Bronchial epithelial cell (primary cell): ENCODE results near the gene SIMC1. TPM values are rescaled to one million over a fixed set of nuclear protein-coding genes. Genes with fewer than 3 reads are reported as not detected.
A peak's percentile ranks its signal among the peaks of the same experiment; 100 is the strongest.
"Not testable (repeated sequence)": the region's sequence is repeated elsewhere in the genome, so short reads cannot be mapped to it uniquely, and the experiment has no call there.

Experiments used
- DNase-seq: peaks from one replicate; pipeline ENCODE4 v3.0.0-alpha.2; 2010; ENCODE audit warnings: low read depth
- FAIRE-seq: peaks from 2 replicates; lab custom pipeline; 2011; peaks lifted over from hg19 to GRCh38; lab: Jason Lieb, UNC
- H3K27me3 ChIP-seq: 2 replicates; pipeline ENCODE4 v1.5.1; 2011; ENCODE audit warnings: low read length; ENCODE audit not compliant: control insufficient read depth, insufficient read depth
- H3K36me3 ChIP-seq: 2 replicates; pipeline ENCODE4 v1.5.1; 2011; ENCODE audit warnings: low read length; ENCODE audit not compliant: control insufficient read depth, insufficient read depth
- H3K4me3 ChIP-seq: 2 replicates; pipeline ENCODE4 v1.5.1; 2011; ENCODE audit warnings: mild to moderate bottlenecking, low read depth, low read length, control low read depth
- total RNA-seq: library from RNA; depleted of rRNA; stranded (reverse); fragments of >200 nt; gene quantifications from 2 replicates; pipeline ENCODE4 v1.2.1, GENCODE V29; 2014
- TF ChIP-seq, protein P1 (sequence below): IDR thresholded peaks from 2 replicates; pipeline ENCODE4 v1.5.1; 2011; ENCODE audit warnings: mild to moderate bottlenecking, moderate library complexity, low read length, control low read depth, inconsistent platforms; ENCODE audit not compliant: insufficient read depth, severe bottlenecking

Gene SIMC1
- total RNA-seq: 1.3 and 2.4 TPM in 2 replicates

DNA sequence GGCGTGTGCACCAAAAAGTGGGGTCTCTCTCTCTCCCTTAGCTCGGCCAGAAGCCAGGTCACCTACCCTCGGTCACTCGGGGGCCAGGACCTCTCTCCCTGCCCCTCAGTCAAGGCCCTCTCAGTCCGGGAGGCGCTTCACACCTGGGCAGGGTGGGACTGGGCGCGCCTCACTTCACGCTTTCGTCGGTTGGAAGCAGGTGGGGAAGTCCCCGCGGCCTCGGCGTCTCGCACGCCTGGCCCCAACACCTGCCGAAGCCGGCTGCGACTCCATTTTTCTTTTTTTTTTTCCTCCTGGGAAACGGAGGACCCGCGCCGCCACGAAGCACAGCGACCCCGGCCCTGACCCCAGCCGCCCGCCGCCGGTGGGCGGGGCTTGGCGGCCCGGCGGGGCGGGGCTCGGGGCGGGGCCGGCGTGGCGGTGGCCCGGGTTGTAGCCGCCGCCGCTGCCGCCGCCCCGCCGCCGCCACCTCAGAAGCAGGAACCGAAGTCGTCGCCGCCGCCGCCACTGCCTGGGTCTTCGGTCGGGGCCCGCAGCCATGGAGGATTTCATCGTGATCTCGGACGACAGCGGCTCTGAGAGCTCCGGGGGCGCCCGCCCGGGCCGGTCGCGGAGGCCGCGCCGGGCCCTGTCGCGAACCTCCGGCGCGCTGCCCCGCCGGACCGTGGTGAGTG lies at the start of gene SIMC1:
Gene SIMC1 (plus strand): TSS at position 454 of the 674 bp plus-strand sequence. CDS start 85 bp downstream, at position 539.
- FAIRE-seq, H3K27me3 ChIP-seq, H3K36me3 ChIP-seq, DNase-seq: not testable (repeated sequence)
- peak within 1 kb of the TSS; percentile 36 for H3K4me3 ChIP-seq

DNA sequence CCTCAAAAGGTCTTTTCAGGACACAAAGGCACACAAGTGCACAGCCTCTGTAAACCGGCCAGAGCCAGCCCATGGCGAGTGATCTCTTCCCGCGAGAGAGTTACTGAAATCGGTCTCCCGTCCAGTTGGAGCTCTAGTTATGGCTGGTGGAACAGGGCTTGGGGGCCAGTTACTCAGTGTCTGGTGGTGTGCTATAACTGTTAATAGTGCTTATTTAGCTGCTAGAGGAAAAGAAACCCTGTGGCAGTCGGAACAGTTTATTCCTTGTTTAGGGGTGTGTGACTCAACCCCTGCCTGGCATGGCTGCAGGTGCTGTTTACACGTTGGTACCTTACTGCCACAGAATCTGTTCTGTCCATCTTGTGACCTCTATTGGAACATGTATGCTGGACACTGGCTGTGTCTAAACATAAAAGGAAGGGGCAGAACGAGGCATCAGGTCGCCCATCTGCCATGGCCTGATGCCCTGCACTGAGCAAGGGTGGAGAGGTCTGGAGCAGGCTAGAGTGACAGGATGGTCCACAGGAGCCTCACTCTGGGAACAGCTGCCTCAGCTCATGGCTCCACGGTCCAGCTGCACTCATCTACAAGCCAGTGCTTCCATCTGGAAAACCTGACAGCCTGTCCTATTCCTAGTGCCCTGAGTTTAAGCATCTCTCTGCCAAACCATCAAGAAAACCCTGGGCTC lies 49.6 kb upstream of the SIMC1 start:
- no peak for DNase-seq
- H3K4me3 ChIP-seq: no peak overlapping the region
- H3K36me3 ChIP-seq: no peaks in the 10 kb centered on the region
- no peaks in the 10 kb centered on the region for H3K27me3 ChIP-seq
- TF ChIP-seq, protein P1, sequence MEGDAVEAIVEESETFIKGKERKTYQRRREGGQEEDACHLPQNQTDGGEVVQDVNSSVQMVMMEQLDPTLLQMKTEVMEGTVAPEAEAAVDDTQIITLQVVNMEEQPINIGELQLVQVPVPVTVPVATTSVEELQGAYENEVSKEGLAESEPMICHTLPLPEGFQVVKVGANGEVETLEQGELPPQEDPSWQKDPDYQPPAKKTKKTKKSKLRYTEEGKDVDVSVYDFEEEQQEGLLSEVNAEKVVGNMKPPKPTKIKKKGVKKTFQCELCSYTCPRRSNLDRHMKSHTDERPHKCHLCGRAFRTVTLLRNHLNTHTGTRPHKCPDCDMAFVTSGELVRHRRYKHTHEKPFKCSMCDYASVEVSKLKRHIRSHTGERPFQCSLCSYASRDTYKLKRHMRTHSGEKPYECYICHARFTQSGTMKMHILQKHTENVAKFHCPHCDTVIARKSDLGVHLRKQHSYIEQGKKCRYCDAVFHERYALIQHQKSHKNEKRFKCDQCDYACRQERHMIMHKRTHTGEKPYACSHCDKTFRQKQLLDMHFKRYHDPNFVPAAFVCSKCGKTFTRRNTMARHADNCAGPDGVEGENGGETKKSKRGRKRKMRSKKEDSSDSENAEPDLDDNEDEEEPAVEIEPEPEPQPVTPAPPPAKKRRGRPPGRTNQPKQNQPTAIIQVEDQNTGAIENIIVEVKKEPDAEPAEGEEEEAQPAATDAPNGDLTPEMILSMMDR: no peak
- peak; percentile 50 for FAIRE-seq

DNA sequence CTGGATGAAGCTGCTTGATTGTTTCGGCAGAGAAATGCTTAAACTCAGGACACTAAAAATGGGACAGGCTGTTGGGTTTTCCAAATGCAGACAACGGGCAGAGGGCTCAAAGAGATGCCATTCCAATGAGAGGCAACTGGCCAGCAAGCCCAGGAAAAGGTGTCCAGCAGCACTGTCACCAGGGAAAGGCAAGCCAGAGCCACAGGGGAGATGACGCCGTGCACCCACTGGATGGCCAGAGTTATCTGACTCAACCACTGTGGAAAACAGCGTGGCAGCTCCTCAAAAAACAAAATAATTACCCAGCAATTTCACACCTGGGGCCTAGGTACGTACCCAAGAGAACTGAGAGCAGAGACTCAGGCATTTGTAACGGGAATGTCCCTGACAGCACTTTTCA lies 48.4 kb upstream of the SIMC1 start:
- H3K4me3 ChIP-seq: no peak overlapping the region
- no peak for FAIRE-seq
- H3K27me3 ChIP-seq: no peaks in the 10 kb centered on the region
- H3K36me3 ChIP-seq: no peaks in the 10 kb centered on the region
- no peak for DNase-seq
- TF ChIP-seq, protein P1: no peak

DNA sequence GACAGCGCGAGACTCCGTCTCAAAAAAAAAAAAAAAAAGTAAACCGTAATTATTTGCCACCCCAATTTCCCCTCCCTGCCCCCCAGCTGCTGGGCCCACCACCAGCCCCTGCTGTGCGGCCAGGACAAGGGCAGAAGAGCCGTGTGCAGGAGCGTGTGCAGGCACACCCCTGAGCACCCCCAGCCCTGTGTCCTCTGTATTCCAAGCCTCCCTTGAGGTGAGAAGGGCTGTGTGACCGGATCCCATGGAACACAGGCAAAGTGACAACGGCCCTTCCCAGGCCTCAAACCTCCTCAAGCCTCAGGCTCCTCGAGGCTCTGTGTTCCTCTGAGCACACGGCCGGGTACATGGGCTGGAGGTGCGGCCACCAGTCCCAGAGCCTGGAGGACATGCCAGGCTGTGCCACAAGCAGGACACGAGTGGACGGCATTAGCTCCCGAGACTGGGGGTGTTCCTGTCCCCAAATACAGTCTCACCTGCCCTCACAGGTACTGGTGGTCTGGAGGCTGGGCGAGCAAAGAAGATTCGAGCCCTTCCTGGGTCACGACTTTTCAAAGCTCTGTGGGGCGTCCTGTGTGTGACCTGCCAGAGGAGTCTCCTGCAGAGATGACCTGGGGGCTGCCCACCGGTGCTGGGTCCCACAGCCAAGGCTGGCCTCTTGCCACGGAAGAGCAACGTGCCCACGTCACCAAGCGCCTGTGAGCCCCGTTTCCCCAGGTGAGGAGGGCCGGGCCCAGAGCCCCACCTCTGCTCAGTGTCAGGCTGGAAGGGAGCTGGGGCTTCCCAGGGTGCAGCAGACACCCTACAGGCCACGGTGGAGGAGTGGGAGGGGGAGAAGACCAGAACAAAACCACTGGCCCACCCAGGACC lies 47.1 kb upstream of the SIMC1 start:
- FAIRE-seq: no peak
- H3K27me3 ChIP-seq: no peaks in the 10 kb centered on the region

DNA sequence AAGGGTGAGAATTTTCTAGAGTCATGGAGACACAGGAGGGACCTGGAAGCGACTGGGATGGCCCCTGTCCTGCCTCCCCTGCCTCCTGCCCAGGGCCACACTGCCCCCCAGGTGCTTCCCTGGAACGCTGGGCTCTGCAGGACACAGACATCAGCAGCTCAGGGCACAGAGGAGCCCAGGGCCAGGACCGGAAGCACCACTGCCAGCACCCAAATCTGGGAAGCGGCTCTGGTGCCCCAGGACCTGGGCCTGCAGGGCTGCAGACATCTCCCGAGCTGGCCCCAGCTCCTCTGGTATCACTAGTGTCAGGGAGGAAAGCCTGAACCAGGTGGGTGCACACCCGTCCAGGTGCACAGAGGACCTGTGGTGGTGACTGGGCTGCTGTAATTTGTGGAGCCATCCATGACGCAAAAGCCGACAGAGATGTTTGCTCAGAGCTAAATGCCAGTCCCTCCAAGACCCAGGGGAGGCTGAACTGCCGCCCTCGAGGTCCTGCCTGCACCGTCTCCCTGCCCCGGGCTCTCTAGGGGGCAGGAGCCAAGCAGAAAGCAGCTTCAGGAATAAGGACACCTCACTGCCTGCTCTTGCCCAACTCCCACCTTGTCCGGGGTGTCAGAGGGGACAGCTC lies 46.0 kb upstream of the SIMC1 start:
- FAIRE-seq: no peak
- no peak for DNase-seq
- Histone ChIP-seq H3K36me3 (no peaks in the 10 kb centered on the region), H3K27me3 (no peaks in the 10 kb centered on the region), H3K4me3 (no peak overlapping the region)
- TF ChIP-seq, protein P1: no peak

More for the DNA sequence above, 47.1 kb upstream of the SIMC1 start:
- Histone ChIP-seq H3K4me3 (no peak overlapping the region), H3K36me3 (no peaks in the 10 kb centered on the region)
- TF ChIP-seq, protein P1: no peak
- no peak for DNase-seq

DNA sequence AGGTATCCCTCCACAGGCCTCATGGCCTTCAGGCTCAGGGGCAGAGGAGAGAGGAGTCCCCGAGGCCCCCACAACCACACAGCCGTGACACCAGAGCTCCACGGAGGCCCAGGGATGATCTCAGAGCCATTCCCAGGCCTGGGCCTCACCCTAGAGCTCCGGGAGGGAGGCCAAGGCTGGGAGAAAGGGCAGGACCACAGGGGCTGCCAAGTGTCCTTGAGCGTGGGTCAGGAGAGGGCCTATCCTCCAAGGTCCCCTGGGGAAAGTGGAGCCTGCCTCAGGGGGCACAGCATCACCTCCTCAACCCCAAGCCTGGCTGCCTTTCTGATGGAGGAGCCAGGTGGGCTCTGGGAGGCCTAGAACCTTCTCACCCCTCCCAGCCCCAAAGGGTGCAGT lies 45.5 kb upstream of the SIMC1 start:
- H3K27me3 ChIP-seq, FAIRE-seq, H3K36me3 ChIP-seq, DNase-seq, H3K4me3 ChIP-seq: not testable (repeated sequence)

DNA sequence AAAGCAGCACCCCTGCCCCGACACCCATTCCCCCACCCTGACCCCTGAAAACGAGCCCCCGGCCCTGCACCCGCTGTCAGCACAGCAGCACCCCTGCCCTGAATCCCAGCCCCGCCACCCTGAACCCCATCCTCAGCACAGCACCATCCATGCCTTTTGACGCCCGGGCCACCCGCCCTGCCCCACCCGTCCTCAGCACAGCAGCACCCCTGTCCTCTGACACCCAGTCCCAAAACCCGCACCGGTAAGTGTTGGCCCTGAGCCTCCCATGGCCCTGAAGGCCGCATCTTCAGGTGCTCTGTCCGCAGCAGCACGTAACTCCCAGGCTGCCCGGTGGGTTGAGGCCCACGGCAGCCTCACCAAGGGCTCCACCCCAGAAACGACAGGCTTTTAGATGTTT lies 44.6 kb upstream of the SIMC1 start:
- not testable (repeated sequence) for FAIRE-seq

DNA sequence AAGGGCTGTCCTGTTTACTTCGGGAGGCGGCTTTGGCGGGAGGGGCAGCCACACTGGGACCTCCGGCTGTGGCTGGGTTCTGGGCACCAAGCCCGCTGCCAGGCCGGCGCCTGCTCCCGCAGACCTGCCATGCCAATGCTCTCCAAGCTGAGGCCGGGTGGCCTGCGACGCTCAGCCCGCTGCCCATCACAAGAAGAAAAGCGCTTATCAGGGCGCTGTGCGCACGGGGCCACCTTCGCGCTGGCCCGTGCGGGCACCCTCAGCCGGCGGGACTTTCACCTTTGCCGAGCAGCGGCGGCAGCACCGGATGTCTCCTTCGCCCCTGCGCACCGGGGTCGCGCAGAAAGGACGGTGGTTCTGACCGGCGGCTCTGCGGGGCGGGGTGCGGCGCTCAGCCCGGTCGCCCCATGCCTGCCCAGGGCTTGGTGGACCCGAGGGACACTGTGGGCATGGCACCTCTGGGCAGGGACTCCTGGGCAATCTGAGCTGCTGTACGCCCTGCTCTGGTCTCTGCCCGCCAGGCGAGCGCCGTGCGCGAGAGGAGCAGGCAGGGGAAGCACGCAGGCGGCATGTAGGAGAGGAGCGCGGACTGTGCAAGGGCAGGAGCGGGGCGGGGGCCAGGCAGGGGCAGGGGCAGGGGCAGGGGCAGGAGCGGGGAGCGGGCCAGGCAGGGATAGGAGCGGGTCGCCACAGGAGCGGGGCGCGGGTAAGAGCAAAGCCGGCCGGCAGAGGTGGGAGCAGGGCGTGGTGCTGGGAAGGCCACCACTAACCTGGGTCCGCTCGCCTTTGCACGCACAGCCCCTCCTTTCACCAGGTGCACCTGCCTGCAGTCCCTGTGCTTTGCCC lies 43.8 kb upstream of the SIMC1 start:
- H3K4me3 ChIP-seq, FAIRE-seq, DNase-seq, H3K27me3 ChIP-seq, H3K36me3 ChIP-seq: not testable (repeated sequence)

More for the DNA sequence above, 44.6 kb upstream of the SIMC1 start:
- H3K4me3 ChIP-seq, H3K27me3 ChIP-seq, H3K36me3 ChIP-seq, DNase-seq: not testable (repeated sequence)

DNA sequence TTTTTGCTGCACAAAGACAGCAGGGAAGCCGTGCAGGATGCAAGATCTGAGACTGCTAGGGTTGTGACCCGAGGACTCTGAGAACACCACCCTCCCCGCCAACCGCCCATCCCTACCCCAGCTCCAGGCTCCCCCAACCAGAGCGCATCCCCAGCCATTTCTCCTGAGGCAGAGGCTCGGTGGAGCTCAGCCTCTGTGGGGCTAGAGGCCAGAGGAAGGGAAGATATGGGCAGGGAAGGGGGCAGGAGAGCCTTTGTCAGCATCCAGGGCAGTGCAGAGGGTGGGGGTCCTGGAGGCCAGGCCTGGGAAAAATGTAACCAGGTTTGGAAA lies 43.2 kb upstream of the SIMC1 start:
- not testable (repeated sequence) for H3K36me3 ChIP-seq, H3K4me3 ChIP-seq, H3K27me3 ChIP-seq, DNase-seq, FAIRE-seq
